Putamen (tissue), 1 donor: ENCODE results near the gene C1QTNF7.
A peak's percentile ranks its signal among the peaks of the same experiment; 100 is the strongest.

Experiments used
- DNase-seq: peaks from one replicate; pipeline ENCODE4 v3.0.0-alpha.2; 2016; ENCODE audit warnings: low spot score

The C1QTNF7 gene, protein sequence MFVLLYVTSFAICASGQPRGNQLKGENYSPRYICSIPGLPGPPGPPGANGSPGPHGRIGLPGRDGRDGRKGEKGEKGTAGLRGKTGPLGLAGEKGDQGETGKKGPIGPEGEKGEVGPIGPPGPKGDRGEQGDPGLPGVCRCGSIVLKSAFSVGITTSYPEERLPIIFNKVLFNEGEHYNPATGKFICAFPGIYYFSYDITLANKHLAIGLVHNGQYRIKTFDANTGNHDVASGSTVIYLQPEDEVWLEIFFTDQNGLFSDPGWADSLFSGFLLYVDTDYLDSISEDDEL

DNA sequence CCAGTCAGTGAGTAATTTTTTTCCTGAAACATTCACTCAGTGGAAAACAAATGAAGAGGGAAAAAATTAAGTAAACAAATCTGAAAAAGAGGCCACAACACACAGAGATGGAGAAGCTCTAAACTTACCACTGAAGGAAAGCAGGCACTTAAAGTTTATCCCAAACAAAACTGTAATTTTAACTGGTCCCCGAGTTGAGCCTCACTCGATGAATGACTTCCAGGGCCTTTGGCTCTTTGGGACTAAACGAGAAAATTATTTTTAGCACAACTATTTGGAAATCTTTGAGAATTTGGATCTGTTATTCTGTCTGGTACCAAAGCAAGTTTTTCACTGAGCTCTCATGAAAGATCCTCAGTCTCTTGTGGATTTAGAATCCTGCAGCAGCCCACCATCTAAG lies at the start of gene C1QTNF7:
C1QTNF7 (plus strand) TSS at position 333 of the 400 bp plus-strand sequence. CDS start 7,711 bp downstream, outside the sequence.
- DNase-seq: no peak

GRCh38 chr4:15378062-15378461 lies 49.8 kb upstream of the C1QTNF7 start:
- no peak for DNase-seq

- DNase-seq: no peak
These were observed 49.3 kb upstream of the C1QTNF7 start for GRCh38 chr4:15378493-15378892.

GRCh38 chr4:15381806-15382338 lies 46.0 kb upstream of the C1QTNF7 start:
- no peak for DNase-seq

DNA sequence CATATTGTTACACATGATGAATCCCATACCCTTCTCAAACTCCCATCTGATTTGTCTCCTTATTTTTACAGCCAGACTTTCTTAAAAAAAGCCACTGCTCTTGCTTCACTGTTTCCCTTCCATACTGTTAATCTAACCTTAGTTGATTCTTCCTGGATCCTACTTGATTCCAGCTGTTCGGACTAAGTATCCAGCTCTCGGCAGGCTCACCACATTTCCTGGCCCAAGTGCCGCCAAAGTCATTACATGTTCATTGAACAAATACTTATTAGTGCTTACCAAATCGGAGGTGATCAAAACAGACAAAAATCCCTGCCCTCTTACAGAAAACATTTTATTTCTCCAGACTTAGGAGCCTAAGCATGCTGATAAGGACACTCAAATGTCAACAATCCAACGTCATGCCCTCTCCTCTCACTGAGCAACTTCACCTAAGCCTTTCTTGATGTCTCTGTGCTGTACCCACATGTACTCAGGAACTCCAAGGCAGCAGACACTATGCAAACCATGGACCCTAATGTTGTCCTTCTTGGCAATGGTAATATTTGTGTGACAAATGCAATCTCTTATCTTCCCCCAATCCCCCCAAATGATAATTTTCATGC lies 45.1 kb upstream of the C1QTNF7 start:
- no peak for DNase-seq

DNA sequence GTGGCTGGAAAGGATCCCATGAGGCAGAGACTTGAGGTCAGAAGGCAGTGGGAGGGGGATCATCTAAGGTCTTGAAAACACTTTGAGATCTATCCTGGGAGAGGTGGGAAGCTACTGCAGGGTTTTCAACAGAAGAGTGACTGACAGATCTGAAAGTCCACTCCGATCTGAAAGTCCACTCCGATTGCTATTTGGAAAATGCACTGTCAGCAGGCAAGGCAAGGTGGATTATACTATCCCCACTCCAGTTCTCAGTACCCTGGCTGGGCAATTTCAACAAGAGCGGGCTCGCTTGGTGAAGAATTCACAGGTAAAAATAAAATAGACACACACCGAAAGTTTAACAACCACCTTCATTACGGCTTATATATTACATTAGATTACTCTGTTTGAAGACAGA lies 42.3 kb upstream of the C1QTNF7 start:
- DNase-seq: no peak

GRCh38 chr4:15385928-15386327 lies 41.9 kb upstream of the C1QTNF7 start:
- DNase-seq: no peak

- no peak for DNase-seq
These were observed 37.3 kb upstream of the C1QTNF7 start for GRCh38 chr4:15390494-15390893.

GRCh38 chr4:15392053-15392805 lies 35.6 kb upstream of the C1QTNF7 start:
- no peak for DNase-seq

- no peak for DNase-seq
These were observed 32.5 kb upstream of the C1QTNF7 start for GRCh38 chr4:15395311-15395710.

DNA sequence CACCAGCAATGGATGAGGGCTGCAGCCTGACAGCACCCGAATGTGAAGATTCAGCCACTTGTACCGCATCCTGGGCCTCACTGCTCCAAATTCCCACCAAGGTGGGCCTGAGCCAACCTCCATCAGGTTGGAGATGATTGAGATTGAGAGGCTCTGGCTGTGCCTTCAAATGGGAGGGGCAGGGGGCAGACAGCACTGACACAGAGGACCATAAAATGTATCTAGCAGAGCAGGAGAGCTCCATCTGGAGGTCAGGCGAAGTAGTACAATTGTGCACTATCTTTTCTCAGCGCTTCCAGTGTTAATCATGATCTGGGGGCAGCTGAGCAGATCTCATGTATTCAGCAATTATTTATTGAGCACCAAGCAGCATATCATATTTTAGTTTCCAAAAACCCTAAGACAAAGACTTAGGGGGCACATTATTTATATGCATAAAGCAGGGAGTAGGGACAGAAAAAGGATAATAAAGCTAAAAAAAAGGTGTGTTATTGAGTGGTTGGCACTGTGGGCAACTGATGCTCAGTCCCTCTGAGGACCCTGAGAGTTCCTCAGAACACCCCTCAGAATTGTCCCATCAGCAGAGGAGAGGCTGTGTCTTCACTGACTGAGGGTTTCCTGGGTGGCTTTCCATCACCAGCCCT lies 31.6 kb upstream of the C1QTNF7 start:
- no peak for DNase-seq

DNA sequence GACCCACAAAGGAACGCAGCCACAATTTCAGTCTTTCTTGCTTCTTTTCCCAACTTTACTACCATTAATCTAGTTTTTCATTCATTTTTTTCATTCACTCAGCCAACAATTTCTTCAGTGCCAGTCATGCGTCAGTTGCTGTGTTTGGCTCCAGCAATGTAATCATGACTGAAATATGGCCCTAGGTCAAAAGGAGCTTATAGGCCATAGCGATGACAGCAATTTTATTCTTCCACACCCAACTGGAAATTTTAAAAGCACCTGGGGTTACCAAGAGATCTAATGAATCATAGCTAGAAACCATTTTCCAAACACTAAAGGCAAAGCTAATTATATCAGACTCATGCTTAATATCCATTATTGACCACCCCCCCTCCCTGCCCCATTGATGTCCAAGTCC lies 29.8 kb upstream of the C1QTNF7 start:
- no peak for DNase-seq

- DNase-seq: no peak
These were observed 29.1 kb upstream of the C1QTNF7 start for GRCh38 chr4:15398732-15399131.

DNA sequence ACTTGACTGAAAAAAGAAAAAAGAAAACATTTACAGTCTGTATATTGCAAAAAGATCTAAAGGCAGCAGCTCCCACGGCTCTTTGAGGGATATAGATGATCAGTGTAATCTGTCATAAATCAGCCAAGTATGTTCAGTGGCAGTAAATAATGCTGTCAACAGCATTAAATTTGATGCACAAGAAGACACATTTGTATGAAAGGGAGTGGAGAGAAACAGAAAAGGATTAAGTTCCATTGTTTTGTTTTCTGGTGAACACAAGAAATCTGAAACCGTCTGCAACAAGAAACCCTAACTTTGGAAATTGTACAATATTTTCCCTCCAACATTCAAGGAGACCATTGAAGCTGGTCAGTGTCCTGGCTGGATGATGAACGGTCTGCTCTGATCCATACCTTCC lies 27.6 kb upstream of the C1QTNF7 start:
- no peak for DNase-seq

DNA sequence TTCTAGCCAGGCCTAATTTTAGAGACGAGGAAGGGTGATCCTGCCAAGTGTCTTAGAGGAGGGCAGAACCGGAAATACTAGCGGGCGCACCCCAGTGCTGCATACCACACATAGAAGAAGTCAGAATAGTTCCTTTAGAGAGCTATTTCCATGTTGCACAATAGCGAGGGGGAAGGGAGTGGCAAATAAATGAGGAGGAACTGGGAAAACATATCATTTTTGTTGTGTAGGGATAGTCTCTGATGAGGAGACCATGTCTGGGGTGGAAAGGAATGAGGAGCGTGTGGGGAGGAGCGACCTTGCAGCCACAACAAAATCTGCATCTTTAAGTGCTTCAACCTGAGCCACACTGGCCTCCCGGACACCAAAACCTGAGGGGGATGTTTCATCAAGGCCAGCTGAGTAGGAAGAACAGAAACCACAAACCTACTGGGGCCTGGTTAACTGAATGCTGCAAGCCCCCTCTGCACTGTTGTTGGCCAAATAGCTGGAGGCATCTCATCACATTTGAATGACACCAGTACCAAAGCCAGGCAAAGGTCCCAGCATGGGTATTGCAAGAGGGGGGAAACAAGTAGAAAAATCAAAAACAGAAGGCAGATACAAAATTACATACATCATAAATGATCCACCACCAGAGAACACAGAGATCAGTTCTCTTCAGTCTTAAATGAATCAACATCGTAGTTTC lies 26.7 kb upstream of the C1QTNF7 start:
- DNase-seq: peak; percentile 36

DNA sequence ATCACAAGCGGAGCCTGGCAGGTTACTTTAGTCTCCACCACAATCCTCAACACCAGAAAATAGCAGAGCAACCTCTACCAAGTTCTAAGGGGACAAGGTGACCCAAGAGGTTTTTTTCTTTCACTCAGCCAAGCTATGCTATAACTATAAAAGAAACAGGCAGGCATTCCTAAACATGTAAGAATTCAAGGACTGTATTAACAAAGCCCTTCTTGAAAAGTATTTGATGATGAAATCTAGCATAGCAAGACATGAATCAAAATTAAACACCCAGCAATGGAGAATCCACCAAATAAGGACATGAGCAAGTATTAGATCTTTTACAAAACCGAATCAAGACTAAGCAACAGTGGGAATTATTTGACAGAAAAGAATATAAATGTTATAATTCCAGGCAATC lies 25.7 kb upstream of the C1QTNF7 start:
- no peak for DNase-seq

DNA sequence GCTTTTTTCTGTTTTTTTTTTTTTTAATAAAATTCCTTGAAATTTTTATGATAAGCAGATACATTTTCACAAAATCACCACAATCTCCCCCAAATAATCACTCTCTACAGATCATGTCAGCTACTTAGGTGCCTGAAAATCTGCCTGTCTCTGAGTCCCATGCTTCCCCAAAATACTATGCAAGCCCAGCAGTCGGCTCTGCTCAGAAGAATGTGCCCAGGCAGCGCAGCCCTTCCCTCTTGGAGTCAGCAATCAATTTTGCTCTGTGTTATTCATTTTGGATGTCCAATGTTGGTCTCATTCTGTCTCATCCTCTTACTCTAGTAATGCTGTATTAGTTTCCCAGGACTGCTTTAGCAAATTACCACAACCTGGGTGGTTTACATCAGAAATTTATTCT lies 24.9 kb upstream of the C1QTNF7 start:
- no peak for DNase-seq

DNA sequence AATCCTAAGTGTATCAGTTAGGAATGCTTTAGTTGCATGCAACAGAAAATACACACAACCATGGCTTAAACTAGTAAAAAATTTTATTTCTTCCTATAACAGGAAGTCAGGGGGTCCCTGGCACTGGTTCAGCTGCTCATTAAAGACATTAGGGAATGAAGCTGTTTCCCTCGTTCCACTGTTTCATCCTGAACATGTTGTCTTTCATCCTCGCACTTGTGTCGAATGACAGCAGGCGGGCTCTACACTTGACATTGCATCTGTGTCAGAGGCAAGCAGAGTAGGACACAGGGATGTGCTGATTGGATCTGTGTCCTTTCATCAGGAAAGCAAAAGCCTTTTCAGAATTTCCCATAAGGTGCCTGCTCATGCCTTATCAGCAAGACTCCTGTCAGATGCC lies 22.8 kb upstream of the C1QTNF7 start:
- no peak for DNase-seq

DNA sequence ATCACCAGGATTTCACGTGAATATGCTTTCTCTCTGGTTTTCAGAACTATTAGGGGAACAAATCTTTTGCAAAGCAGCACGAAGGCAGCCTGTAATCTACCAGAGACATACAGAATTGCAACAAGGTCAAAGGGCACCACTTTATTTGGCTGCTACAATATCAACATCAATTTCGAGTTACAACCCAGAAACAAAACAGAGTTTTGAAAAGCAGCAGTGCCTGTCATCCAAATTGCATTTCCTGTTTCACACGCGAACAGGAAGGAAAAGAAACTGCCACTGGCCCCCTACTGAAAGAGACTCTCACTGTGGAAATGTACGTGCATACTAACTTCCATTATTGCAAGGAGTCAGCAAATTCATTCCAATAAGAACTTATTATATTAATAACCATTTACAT lies 17.1 kb upstream of the C1QTNF7 start:
- DNase-seq: no peak

DNA sequence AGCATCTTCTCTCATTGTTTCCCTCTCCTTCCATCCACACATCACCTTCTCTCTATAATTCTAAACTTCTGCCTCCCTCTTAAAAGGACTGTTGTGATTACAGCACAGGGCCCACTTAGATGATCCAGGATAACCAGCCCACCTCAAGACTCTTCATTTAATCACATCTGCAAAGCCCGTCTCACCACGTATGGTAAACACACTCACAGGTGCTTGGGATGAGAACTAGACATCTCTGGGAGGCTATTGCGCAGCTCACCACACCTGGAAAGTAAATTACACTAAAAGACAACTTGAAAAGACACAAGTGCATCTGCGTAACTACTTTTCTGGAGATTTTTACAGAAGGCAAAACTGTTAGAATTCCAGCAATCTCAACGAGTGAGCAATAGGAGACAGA lies 15.4 kb upstream of the C1QTNF7 start:
- DNase-seq: no peak

GRCh38 chr4:15413010-15413622 lies 14.7 kb upstream of the C1QTNF7 start:
- DNase-seq: no peak
